Measurements from ENCODE around the gene RFX8.

Gene RFX8

DNA sequence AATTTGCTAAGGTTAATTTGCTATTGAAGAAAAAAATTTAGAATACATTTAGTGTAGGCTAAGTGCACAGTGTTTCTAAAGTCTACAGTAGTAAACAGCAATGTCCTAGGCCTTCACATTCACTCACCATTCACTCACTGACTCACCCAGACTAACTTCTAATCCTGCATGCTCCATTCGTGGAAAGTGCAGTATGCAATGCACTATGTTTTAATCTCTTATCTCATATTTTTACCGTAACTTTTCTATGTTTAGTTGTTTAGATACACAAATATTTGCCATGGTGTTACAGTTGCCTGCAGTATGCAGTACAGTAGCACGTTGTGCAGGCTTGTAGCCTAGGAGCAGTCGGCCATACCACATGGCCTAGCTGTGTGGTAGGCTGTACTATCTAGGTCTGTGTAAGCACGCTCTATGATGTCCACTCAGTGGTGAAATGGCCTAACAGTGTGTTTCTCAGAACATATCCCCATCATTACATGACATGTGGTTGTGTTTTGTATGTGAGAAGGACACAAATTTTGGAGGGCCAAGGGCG, 18.1 kb upstream of the RFX8 start (continued):
- no peak for TF ChIP-seq ZFP3 (tag by site-specific recombination; IDR thresholded peaks at IDR 0.05; ENCODE audit: low read depth)

DNA sequence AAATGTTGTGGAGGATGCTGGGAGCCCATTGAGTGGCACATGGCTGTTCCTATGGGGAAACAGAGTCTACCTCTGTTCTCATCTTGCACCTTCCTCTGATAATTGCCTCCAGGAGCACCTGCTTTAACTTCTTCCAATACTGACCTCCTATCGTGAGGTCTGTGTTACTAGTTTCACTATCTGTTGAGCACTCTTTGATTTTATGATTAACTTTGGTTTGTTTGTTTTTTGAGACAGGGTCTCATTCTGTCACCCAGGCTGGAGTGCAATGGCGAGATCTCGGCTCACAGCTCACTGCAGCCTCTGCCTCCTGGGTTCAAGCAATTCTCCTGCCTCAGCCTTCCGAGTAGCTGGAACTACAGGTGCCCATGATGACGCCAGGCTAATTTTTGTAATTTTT, 12.1 kb upstream of the RFX8 start:
- CTCF ChIA-PET, result no interaction called here
- Histone ChIP-seq H3K4me1 (ENCODE audit: control insufficient read depth, insufficient read depth, low read length) (no peaks in the 10 kb centered on the region), H3K4me3 (ENCODE audit: low read depth, low read length) (no peak overlapping the region), H3K36me3 (ENCODE audit: control insufficient read depth in 2 of 2, insufficient read depth in 1 of 2, low read length in 2 of 2) (no peaks in the 10 kb centered on the region), H3K9me3 (ENCODE audit: control insufficient read depth, insufficient read depth, low read depth, low read length) (no peaks in the 10 kb centered on the region), H3K27ac (ENCODE audit: extremely low read depth, low read depth, low read length) (no peak overlapping the region)
- POLR2A ChIA-PET, result no interaction called here
- no peak for TF ChIP-seq ZNF140 (tag by site-specific recombination; IDR thresholded peaks at IDR 0.05)
- TF ChIP-seq GLI4 (tag by site-specific recombination; IDR thresholded peaks at IDR 0.05), result no peak
- TF ChIP-seq RBAK (tag by site-specific recombination; IDR thresholded peaks at IDR 0.05), result no peak
- no peak for TF ChIP-seq ZBTB20 (tag by site-specific recombination; IDR thresholded peaks at IDR 0.05)
- TF ChIP-seq, protein P1, sequence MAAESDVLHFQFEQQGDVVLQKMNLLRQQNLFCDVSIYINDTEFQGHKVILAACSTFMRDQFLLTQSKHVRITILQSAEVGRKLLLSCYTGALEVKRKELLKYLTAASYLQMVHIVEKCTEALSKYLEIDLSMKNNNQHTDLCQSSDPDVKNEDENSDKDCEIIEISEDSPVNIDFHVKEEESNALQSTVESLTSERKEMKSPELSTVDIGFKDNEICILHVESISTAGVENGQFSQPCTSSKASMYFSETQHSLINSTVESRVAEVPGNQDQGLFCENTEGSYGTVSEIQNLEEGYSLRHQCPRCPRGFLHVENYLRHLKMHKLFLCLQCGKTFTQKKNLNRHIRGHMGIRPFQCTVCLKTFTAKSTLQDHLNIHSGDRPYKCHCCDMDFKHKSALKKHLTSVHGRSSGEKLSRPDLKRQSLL (tag by site-specific recombination; IDR thresholded peaks at IDR 0.05), result no peak
- TF ChIP-seq ZNF391 (tag by site-specific recombination; IDR thresholded peaks at IDR 0.05; ENCODE audit: borderline replicate concordance, low read depth), result no peak
- TF ChIP-seq ZNF585B (tag by site-specific recombination; IDR thresholded peaks at IDR 0.05), result no peak
- no peak for TF ChIP-seq IKZF3 (tag by site-specific recombination; IDR thresholded peaks at IDR 0.05)
- TF ChIP-seq, protein P2, sequence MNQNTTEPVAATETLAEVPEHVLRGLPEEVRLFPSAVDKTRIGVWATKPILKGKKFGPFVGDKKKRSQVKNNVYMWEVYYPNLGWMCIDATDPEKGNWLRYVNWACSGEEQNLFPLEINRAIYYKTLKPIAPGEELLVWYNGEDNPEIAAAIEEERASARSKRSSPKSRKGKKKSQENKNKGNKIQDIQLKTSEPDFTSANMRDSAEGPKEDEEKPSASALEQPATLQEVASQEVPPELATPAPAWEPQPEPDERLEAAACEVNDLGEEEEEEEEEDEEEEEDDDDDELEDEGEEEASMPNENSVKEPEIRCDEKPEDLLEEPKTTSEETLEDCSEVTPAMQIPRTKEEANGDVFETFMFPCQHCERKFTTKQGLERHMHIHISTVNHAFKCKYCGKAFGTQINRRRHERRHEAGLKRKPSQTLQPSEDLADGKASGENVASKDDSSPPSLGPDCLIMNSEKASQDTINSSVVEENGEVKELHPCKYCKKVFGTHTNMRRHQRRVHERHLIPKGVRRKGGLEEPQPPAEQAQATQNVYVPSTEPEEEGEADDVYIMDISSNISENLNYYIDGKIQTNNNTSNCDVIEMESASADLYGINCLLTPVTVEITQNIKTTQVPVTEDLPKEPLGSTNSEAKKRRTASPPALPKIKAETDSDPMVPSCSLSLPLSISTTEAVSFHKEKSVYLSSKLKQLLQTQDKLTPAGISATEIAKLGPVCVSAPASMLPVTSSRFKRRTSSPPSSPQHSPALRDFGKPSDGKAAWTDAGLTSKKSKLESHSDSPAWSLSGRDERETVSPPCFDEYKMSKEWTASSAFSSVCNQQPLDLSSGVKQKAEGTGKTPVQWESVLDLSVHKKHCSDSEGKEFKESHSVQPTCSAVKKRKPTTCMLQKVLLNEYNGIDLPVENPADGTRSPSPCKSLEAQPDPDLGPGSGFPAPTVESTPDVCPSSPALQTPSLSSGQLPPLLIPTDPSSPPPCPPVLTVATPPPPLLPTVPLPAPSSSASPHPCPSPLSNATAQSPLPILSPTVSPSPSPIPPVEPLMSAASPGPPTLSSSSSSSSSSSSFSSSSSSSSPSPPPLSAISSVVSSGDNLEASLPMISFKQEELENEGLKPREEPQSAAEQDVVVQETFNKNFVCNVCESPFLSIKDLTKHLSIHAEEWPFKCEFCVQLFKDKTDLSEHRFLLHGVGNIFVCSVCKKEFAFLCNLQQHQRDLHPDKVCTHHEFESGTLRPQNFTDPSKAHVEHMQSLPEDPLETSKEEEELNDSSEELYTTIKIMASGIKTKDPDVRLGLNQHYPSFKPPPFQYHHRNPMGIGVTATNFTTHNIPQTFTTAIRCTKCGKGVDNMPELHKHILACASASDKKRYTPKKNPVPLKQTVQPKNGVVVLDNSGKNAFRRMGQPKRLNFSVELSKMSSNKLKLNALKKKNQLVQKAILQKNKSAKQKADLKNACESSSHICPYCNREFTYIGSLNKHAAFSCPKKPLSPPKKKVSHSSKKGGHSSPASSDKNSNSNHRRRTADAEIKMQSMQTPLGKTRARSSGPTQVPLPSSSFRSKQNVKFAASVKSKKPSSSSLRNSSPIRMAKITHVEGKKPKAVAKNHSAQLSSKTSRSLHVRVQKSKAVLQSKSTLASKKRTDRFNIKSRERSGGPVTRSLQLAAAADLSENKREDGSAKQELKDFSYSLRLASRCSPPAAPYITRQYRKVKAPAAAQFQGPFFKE (tag by site-specific recombination; IDR thresholded peaks at IDR 0.05; ENCODE audit: borderline replicate concordance), result no peak

DNA sequence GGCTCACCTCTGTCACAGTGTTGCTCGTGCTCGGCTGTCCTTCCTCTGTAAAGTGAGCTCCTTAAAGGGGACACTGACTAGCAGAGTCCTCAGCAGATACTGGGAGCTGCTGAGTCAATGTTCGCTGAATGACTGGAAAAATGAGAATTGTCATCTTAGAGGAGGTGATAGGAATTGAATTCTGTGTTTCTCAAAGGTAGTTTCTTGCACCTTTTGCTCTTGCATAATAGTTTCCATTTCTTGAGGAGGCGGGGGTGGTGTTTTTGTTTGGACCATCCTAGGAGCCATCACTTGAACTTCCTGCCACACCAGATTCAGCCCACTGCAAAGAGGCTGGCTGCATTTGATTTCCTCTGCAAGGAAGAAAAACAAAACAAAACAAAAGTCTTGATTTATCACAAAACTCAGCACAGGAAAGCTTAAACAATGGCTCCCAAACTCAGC, 11.4 kb upstream of the RFX8 start:
- CTCF ChIA-PET, result interaction anchor here (0.6 kb wide), 1 partner anchor 389 kb away, joined by 6 read pairs; no protein-coding TSS in a partner anchor

More for the DNA sequence above, 11.4 kb upstream of the RFX8 start:
- TF ChIP-seq ZNF433 (tag by site-specific recombination; IDR thresholded peaks at IDR 0.05; ENCODE audit: low read depth) (no peak), ZNF350 (tag by site-specific recombination; IDR thresholded peaks at IDR 0.05) (no peak), ZNF654 (tag by site-specific recombination; IDR thresholded peaks at IDR 0.05; ENCODE audit: low read depth) (no peak), ZNF114 (tag by site-specific recombination; IDR thresholded peaks at IDR 0.05) (no peak), ZNF10 (tag by site-specific recombination; IDR thresholded peaks at IDR 0.05) (no peak)
- TF ChIP-seq, protein P3, sequence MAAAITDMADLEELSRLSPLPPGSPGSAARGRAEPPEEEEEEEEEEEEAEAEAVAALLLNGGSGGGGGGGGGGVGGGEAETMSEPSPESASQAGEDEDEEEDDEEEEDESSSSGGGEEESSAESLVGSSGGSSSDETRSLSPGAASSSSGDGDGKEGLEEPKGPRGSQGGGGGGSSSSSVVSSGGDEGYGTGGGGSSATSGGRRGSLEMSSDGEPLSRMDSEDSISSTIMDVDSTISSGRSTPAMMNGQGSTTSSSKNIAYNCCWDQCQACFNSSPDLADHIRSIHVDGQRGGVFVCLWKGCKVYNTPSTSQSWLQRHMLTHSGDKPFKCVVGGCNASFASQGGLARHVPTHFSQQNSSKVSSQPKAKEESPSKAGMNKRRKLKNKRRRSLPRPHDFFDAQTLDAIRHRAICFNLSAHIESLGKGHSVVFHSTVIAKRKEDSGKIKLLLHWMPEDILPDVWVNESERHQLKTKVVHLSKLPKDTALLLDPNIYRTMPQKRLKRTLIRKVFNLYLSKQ (tag by site-specific recombination; IDR thresholded peaks at IDR 0.05; ENCODE audit: borderline replicate concordance), result no peak
- H3K27ac ChIP-seq (ENCODE audit: extremely low read depth, low read depth, low read length), result no peak overlapping the region
- no peak overlapping the region for H3K4me3 ChIP-seq (ENCODE audit: low read depth, low read length)
- no peaks in the 10 kb centered on the region for H3K4me1 ChIP-seq (ENCODE audit: control insufficient read depth, insufficient read depth, low read length)
- H3K36me3 ChIP-seq (ENCODE audit: control insufficient read depth in 2 of 2, insufficient read depth in 1 of 2, low read length in 2 of 2), result no peaks in the 10 kb centered on the region
- no peaks in the 10 kb centered on the region for H3K9me3 ChIP-seq (ENCODE audit: control insufficient read depth, insufficient read depth, low read depth, low read length)
- POLR2A ChIA-PET, result no interaction called here

Measured in HEK293 (cell line).